HL-60 (cell line): Measurements from ENCODE around the gene PPP1R1B.

ENCODE experiments used
- GABPA ChIP-seq: IDR thresholded peaks from 2 replicates; pipeline ENCODE4 v1.6.1; 2012; ENCODE audit warnings: low read depth
- POLR2AphosphoS5 ChIP-seq: IDR thresholded peaks from 2 replicates; pipeline ENCODE4 v1.6.1; 2012; ENCODE audit warnings: low read depth
- TF ChIP-seq, protein P1 (sequence below): IDR thresholded peaks from one replicate; pipeline ENCODE4 v1.5.1; 2011; ENCODE audit warnings: low read length, control low read depth, inconsistent platforms; ENCODE audit not compliant: insufficient read depth
- TF ChIP-seq, protein P2 (sequence below): IDR thresholded peaks from 2 replicates; pipeline ENCODE4 v1.6.1; 2012; ENCODE audit warnings: low read depth; ENCODE audit not compliant: insufficient replicate concordance

DNA sequence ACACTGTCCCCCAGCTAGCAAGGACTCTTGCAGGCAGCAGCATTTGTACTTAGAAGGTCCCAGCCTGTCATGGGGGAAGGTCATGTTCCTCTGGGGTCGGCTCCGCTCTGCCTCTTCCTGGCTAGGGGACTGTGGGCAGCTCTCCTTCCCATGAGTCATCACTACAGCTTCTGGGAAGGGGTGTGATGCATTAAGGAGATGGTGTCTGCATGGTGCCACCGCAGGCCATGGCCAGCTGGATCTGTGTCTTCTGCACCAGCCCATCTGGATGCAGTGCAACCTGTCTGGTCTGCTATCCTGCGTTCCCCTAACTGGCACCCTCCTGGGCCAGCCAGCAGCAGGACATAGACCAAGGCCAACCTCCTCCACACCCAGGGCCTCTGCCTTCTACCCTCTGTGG, 16.5 kb downstream of the PPP1R1B start:
- TF ChIP-seq, protein P1, sequence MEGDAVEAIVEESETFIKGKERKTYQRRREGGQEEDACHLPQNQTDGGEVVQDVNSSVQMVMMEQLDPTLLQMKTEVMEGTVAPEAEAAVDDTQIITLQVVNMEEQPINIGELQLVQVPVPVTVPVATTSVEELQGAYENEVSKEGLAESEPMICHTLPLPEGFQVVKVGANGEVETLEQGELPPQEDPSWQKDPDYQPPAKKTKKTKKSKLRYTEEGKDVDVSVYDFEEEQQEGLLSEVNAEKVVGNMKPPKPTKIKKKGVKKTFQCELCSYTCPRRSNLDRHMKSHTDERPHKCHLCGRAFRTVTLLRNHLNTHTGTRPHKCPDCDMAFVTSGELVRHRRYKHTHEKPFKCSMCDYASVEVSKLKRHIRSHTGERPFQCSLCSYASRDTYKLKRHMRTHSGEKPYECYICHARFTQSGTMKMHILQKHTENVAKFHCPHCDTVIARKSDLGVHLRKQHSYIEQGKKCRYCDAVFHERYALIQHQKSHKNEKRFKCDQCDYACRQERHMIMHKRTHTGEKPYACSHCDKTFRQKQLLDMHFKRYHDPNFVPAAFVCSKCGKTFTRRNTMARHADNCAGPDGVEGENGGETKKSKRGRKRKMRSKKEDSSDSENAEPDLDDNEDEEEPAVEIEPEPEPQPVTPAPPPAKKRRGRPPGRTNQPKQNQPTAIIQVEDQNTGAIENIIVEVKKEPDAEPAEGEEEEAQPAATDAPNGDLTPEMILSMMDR: no peak
- TF ChIP-seq POLR2AphosphoS5: no peak
- TF ChIP-seq, protein P2, sequence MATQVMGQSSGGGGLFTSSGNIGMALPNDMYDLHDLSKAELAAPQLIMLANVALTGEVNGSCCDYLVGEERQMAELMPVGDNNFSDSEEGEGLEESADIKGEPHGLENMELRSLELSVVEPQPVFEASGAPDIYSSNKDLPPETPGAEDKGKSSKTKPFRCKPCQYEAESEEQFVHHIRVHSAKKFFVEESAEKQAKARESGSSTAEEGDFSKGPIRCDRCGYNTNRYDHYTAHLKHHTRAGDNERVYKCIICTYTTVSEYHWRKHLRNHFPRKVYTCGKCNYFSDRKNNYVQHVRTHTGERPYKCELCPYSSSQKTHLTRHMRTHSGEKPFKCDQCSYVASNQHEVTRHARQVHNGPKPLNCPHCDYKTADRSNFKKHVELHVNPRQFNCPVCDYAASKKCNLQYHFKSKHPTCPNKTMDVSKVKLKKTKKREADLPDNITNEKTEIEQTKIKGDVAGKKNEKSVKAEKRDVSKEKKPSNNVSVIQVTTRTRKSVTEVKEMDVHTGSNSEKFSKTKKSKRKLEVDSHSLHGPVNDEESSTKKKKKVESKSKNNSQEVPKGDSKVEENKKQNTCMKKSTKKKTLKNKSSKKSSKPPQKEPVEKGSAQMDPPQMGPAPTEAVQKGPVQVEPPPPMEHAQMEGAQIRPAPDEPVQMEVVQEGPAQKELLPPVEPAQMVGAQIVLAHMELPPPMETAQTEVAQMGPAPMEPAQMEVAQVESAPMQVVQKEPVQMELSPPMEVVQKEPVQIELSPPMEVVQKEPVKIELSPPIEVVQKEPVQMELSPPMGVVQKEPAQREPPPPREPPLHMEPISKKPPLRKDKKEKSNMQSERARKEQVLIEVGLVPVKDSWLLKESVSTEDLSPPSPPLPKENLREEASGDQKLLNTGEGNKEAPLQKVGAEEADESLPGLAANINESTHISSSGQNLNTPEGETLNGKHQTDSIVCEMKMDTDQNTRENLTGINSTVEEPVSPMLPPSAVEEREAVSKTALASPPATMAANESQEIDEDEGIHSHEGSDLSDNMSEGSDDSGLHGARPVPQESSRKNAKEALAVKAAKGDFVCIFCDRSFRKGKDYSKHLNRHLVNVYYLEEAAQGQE: no peak
- TF ChIP-seq GABPA: no peak
